Measurements from ENCODE around the gene GOLGA1. TPM values are rescaled to one million over a fixed set of nuclear protein-coding genes. Genes with fewer than 3 reads are reported as not detected.

Gene GOLGA1
- total and polyA plus RNA-seq, 9 of the 15 experiments (the other 6 are each of a cell fraction or from before 2014, with no cell fraction given), result 2.9 to 15.9 (median 8.5) TPM

- TF ChIP-seq ZFPM2 (CRISPR knock-in tag; IDR thresholded peaks at IDR 0.05) (0 out of 2 replicates have a peak, but pooled peaks have one; percentile 71), BCL6 (CRISPR knock-in tag; IDR thresholded peaks at IDR 0.05) (no peak), CTBP1 (IDR thresholded peaks at IDR 0.05; ENCODE audit: borderline replicate concordance) (peak; percentile 6; the same call in 1 of the 2 replicates), TAF1 (IDR thresholded peaks at IDR 0.05; ENCODE audit: control insufficient read depth, extremely low read depth, insufficient read depth, low read length, severe bottlenecking) (peak; percentile 96), CREBBP (IDR thresholded peaks at IDR 0.05; ENCODE audit: low read depth, low read length) (no peak), NKRF (IDR thresholded peaks at IDR 0.05; ENCODE audit: borderline replicate concordance) (peak; percentile 93), RFX1 (IDR thresholded peaks at IDR 0.05) (no peak), SMAD3 (CRISPR knock-in tag; conservative IDR thresholded peaks at IDR 0.05) (no peak), AFF1 (IDR thresholded peaks at IDR 0.05; ENCODE audit: low read depth in 1 of 2, partially characterized antibody in 2 of 2) (no peak), RERE (CRISPR knock-in tag; IDR thresholded peaks at IDR 0.05; ENCODE audit: borderline replicate concordance) (no peak), CBX5 (IDR thresholded peaks at IDR 0.05; ENCODE audit: borderline replicate concordance, low read depth) (no peak), FOXK2 (conservative IDR thresholded peaks at IDR 0.05 in 1 of 2, IDR thresholded peaks at IDR 0.05 in 1 of 2; ENCODE audit: low read depth in 2 of 2) (peak; percentile 44 to 99; a peak in 2 of 4 replicates)
- TF ChIP-seq, protein P1, sequence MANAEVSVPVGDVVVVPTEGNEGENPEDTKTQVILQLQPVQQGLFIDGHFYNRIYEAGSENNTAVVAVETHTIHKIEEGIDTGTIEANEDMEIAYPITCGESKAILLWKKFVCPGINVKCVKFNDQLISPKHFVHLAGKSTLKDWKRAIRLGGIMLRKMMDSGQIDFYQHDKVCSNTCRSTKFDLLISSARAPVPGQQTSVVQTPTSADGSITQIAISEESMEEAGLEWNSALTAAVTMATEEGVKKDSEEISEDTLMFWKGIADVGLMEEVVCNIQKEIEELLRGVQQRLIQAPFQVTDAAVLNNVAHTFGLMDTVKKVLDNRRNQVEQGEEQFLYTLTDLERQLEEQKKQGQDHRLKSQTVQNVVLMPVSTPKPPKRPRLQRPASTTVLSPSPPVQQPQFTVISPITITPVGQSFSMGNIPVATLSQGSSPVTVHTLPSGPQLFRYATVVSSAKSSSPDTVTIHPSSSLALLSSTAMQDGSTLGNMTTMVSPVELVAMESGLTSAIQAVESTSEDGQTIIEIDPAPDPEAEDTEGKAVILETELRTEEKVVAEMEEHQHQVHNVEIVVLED (CRISPR knock-in tag; IDR thresholded peaks at IDR 0.05), result no peak
Measured at GRCh38 chr9:124861342-124862229, 79.3 kb downstream of the GOLGA1 start, which contains the start of the genes ARPC5L and RPL35 (continued).
